Stimulated activated CD4-positive, alpha-beta T cell treated with anti-CD3 and anti-CD28 coated beads, Interleukin-4, amount 100 ng/mL, for 1 hour (primary cell): ENCODE data around the gene SSR4.

ENCODE experiments used
- DNase-seq: peaks from one replicate; pipeline ENCODE4 v3.0.0-alpha.2; 2020

SSR4 gene

DNA sequence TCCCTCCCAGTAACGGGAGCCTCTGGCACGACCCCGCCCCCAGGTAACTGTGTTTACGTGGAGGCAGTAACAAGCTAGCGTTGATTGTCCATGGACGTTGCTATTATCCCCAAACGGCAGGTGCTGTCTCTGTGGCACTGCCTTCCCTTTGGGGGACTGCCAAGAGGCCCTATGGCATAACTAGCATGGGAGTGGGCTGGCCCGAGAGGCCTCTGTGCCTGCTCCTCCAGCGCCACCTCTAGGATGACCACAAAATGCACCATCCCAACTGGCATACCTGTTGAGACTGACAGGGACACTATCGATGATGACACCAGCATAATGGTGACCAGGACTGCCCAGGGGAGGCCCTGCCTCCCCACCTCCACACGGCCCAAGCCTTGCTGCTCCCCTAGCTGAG, 12.2 kb upstream of the SSR4 start:
- DNase-seq, result no peak

DNA sequence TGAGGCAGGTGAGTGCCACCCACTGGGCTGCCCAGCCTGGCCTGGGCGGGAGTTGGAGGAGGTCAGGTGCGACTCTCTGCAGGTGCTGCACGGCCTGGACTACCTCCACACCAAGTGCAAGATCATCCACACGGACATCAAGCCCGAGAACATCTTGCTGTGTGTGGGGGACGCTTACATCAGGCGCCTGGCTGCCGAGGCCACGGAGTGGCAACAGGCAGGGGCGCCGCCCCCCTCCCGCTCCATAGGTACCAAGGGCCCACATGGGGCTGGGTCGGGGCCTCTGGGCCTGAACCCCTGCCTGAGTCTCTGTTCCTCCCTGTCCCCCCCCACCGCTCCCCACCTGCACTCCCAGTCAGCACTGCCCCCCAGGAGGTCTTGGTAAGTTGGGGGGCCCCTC, 11.6 kb upstream of the SSR4 start:
- no peak for DNase-seq

DNA sequence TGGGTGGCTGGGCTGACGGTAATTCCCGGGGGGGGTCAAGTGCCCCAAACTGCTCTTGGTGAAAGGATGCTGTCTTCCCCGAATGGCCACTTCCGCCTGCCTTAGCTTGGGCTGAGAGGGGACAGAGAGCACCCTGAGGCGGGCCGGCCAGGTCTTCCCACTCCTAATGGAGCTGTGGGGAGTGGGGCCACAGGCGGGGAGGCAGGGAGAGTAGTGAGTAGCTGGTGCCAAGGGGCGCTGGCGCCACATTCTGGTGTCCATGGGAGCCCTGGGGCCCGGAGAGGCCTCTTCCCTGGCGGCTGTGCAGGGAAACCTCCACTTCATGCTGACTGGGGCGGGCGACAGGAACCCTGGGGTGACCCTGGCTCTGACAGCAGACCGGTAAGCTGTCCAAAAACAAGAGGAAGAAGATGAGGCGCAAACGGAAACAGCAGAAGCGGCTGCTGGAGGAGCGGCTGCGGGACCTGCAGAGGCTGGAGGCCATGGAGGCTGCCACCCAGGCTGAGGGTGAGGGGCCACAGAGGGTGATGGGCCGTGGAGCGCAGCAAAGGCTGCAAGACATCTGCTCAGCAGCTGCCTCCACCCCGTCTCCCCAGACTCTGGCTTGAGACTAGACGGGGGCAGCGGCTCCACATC, 11.0 kb upstream of the SSR4 start:
- DNase-seq, result no peak

DNA sequence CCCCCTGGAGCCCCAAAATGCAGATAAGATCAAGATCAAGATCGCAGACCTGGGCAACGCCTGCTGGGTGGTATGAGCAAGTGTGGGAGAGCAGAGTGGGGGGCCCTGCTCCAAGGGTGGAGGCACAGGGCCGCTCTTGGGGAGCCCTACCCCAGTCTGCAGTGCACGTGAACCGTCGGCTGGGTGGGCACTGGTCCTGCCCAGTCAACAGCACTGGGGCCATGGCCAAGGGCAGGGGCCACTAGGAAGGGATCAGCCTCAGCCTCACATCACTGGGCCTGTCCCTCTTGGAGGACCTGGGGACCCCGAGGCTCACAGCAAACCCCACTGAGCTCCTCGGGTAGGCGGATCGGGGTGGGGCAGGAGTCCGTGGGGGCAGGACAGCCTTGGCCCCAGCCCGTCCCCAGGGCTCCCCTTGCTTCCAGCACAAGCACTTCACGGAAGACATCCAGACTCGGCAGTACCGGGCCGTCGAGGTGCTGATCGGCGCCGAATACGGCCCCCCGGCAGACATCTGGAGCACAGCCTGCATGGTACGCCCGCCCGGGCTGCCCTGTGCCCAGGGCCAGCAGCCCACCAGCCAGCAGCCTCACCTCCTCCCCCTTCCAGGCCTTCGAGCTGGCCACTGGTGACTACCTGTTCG, 10.0 kb upstream of the SSR4 start:
- DNase-seq, result no peak

- DNase-seq, result no peak
These were observed 7.8 kb upstream of the SSR4 start for GRCh38 chrX:153786669-153787068.

GRCh38 chrX:153789654-153790053, 4.8 kb upstream of the SSR4 start:
- no peak for DNase-seq

DNA sequence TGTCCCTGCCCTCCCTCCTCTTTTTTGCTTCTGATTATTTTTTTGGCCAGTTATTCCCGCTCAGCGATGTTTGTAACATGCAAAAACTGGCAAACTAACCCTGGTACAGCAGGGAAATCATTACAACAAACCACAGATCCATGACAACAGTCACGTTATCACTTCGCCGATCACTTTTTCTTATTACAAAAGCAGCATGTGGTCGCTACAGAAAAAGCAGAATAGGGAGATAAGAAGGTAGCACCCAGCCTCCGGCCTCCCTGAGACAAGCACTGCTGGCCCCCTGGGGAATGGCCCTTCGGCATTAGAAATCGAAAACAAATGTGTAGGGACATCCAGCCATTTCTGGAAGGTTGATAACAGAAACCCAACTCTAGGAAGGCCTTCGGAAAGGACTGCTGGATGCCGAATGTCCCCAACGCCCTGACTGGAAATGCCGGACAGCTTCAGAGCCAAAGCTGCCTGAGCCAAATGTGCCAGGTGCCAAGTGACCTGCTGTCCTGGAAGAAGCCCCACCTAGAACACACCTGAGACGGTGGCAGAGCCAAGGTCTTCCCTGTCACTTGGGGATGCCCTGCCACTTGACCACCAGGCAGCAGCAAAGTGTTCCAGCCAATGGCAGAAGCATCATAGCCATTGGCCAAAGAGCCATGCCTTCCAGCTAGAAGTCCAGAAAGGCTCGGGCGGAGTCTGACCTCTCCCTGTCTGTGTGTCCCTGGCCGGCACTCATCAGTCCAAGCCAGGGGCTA, 3.2 kb upstream of the SSR4 start:
- no peak for DNase-seq

- no peak for DNase-seq
These were observed 2.1 kb upstream of the SSR4 start for GRCh38 chrX:153792368-153792767.

- no peak for DNase-seq
These were observed 1.2 kb upstream of the SSR4 start for GRCh38 chrX:153793291-153793690.

DNA sequence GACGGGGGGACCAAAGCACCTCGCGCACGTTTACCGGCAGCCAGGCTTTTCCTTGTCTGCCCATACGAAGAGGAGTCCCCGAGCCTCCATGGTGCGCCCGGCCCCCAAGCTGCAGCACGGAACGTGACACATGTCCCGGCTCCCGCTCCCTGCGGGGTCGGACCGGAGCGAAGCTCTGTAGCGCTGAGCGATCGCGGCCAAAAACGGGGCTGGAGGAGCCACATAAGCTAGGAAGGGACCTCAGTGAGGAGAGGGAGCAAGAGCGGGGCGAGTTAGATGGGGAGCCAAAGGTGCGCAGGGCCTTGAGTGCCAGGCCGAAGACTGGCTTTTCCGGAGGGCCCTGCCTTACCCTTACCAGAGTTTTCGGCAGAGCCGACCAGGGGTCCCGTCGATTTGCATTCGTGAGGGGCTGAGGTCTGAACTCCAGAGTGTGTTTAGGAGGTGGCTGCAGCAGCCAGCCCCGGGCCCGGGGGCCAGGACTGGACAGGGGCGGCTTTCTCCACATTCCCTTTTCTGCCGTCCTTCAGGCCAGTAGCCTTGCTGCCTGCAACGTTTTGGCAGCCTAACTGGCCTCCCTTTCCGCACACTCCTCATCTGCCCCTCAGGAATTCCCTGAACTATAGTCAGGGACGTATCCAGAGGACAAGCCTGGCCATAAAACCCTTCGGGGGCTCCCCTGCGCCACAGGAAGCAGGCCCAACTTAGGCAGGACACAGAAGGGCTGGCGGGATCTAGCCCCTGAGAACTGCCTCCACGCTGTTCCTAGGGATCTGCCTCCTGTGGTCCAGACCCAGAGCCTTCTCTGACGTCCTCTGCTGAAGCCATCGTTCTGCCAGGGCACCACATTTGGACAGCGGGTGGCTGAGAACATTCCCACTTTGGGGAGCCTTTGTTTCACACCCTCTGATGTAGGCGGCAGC, 689 bp downstream of the SSR4 start:
- peak; percentile 20 for DNase-seq

DNA sequence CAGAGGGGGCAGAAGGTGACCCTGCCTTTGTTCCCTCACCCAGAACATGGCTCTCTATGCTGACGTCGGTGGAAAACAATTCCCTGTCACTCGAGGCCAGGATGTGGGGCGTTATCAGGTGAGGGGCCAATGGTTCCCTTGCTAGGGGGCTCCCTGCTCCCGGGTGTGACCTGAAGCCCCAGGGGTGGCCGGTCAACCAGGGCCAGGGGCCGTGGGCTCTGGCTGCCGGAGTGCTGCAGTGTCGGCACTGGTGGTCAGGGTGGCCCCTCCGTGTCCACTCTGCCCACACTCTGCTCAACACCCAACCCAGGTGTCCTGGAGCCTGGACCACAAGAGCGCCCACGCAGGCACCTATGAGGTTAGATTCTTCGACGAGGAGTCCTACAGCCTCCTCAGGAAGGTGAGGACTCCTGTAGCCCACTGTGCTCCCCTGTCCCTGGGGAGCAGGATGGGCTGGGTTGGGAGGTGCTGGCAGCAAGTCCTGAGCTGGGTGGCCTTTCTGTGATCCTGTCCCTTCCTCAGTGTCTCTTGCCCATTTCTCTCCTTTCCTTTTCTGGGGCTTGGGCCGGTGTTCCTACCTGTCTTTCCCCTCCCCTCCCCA, 3.0 kb downstream of the SSR4 start:
- no peak for DNase-seq

DNA sequence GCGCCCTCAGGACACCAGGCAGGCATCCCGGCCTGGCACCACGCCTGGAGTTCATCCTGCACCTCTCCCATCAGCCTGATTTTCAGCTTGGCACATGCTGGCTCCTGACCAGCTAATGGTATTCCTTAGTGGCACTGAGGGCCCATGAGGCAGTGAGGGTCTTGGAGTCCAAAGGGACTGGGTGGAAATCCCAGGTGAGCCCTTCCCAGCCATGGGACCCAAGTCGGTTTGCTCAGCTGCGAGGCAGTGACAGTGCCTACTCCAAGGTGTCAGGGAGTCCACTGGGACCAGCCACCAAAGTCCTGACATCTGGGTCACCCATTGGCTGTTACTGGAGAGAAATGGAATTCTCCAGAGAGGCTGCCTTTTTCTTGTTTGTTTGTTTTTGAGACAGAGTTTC, 4.9 kb downstream of the SSR4 start:
- no peak for DNase-seq

GRCh38 chrX:153800177-153800722, 5.8 kb downstream of the SSR4 start:
- no peak for DNase-seq

- no peak for DNase-seq
These were observed 6.3 kb downstream of the SSR4 start for GRCh38 chrX:153800746-153801145.

DNA sequence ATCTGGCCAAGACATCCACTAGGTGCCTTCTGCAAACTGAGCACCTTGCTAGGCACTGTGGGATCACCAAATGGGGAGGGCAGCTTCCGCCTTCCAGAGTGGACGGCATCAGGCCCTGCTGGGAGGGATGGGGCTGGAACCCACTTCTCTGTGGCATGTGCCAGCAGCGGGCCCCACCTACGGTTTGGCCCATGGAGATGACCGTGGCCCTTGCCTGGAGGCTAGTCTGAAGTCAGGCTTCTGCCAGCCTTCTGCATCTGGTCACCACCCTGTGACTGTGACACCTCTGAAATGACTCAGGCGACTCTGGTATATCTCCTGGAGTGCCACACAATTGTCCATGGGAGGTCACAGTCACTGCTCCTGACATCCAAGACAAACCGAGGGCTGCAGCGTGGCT, 7.2 kb downstream of the SSR4 start:
- no peak for DNase-seq

GRCh38 chrX:153802513-153803045, 8.1 kb downstream of the SSR4 start:
- no peak for DNase-seq

- DNase-seq, result no peak
These were observed 9.0 kb downstream of the SSR4 start for GRCh38 chrX:153803211-153804099.

DNA sequence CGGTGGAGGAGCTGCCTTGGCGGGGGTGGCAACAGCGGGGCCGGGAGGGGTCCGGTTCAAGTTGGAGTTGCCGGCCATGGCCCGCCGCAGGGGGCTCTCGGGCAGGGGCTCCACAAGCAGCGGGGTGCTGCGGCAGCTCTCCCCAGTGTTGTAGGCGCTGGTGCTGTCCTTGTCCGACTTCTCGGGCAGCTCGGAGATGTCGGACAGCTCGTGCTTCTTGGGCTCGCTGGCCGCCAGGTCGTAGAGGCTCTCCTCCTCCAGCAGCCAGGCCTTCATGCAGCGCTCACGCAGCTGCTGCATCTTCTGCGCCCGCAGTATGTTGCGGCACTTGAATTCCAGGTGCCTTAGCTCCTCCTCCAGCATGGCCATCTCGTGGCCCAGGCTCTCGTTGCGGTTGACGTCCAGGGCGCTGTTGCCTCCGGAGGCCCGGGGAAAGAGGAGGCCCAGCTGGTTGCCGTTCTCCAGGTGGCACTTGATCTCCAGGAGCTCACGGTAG, 9.7 kb downstream of the SSR4 start:
- no peak for DNase-seq

DNA sequence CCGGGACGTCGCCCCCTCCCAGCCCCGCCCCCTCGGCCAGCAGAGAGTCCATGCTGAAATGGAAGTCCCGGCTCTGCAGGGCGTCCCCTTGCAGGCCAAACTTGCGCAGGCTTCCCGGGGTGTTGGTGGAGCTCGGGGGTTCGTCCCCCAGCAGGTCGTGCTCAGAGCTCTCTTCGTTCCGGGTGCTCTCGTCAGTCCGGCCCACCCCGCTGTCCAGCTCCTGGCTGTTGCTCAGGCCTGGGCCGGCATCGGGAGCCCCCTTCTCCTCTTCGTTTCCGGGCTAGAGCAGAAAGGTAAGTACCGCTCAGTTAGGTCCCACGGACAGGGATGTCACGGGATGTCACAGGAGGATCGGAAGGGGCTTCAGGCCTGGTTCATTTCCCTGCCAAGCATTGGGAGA, 10.2 kb downstream of the SSR4 start:
- no peak for DNase-seq

GRCh38 chrX:153805436-153805835, 11.0 kb downstream of the SSR4 start:
- DNase-seq, result no peak

DNA sequence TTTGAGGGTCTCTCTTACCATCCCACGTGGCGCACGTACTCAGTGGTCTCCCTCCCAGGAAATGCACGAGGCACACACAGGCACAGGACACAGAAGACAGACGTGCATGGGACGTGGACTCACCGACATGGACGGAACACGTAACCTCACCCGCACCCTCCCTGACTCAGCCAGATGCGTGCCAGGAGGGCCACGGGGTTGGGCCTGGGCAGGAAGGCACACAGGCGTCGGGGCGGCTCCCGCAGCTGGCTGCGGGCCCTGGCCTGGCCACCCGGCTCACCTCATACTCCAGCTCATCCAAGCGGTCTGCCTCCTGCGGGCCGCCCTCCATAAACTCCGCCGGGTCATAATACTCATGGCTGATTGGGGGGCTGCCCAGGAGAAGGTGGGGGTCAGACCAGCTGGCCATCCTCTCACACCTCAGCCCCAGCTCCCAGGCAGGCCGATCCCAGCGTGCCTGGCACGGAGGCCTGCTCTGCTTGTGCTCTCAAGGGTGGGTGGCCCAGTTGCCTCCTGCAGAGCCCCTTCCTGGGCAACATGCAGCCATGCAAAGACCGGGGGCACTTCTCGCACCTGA, 12.6 kb downstream of the SSR4 start:
- no peak for DNase-seq
